ENCODE results near the gene SETSIP. TPM values are rescaled to one million over a fixed set of nuclear protein-coding genes. Genes with fewer than 3 reads are reported as not detected.

The SETSIP gene
- total RNA-seq, 1 donor from 2014 or later: not detected

Other genes with a start within 250 kb of the SETSIP start
- gene TGFBR3, start 189.3 kb downstream of the SETSIP start, total RNA-seq: 55.9 TPM
- not detected for gene BRDT, start 126.0 kb downstream of the SETSIP start, total RNA-seq
- gene EPHX4, start 45.4 kb downstream of the SETSIP start, total RNA-seq: 0.93 TPM
- gene BTBD8, start 4.9 kb upstream of the SETSIP start, total RNA-seq: 5.1 TPM
- not detected for gene C1orf146, start 142.5 kb upstream of the SETSIP start, total RNA-seq
- gene GLMN, start 223.6 kb upstream of the SETSIP start, total RNA-seq: 5.8 TPM
- 22.3 TPM for gene RPAP2, start 223.6 kb upstream of the SETSIP start, total RNA-seq